GM12891 (cell line): ENCODE measurements around the gene LRMDA.

ENCODE experiments used
- POLR2A ChIP-seq: IDR thresholded peaks from 2 replicates; pipeline ENCODE4 v1.6.1; 2011; ENCODE audit warnings: low read depth, low read length, control low read depth
- TAF1 ChIP-seq: IDR thresholded peaks from 2 replicates; pipeline ENCODE4 v1.6.1; 2011; ENCODE audit warnings: low read depth, low read length, control low read depth

- TF ChIP-seq TAF1, result no peak
- no peak for TF ChIP-seq POLR2A
Measured at GRCh38 chr10:75658496-75658895, 227.1 kb downstream of the LRMDA start.
